Stimulated activated CD4-positive, alpha-beta T cell treated with anti-CD3 and anti-CD28 coated beads, Interleukin-1b, Interleukin-23, amount 100 ng/mL, for 48 hours (primary cell): ENCODE data around the gene CFAP92.

Source experiments
- DNase-seq: peaks from one replicate; pipeline ENCODE4 v3.0.0-alpha.2; 2020

The CFAP92 gene, protein sequence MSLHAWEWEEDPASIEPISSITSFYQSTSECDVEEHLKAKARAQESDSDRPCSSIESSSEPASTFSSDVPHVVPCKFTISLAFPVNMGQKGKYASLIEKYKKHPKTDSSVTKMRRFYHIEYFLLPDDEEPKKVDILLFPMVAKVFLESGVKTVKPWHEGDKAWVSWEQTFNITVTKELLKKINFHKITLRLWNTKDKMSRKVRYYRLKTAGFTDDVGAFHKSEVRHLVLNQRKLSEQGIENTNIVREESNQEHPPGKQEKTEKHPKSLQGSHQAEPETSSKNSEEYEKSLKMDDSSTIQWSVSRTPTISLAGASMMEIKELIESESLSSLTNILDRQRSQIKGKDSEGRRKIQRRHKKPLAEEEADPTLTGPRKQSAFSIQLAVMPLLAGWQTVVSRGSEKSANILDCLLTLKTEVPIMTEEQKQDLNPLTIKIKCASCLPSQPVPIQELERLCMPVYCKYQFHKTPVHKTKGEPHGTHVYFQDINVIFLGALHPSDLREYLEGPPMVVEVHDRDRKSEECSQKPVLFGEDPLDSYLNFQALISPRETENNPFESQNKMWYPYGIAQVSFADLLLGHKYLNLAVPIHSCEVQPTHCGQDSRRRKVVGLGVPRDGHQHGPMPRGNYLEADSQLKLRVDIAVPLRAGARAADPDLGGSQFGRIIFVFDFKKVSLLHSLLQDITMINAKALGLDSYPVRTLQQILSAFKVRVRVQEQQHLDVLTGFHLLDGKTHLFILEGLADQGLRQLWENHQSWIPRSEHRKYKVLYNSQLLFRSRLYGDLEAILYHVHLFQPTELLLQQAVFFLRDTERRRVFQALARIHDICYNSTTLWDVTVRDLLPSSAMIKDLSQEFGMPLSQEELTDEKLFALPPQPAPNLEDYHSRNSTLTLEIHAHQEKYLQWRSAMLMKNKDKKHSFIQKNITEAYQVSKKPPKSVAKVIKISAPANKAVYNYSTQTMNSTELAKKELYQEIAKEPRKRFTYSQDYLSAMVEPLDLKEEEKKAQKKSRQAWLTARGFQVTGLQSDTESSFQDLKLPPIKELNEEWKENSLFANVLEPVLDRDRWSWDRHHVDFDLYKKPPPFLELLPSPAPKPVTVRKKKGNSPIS

DNA sequence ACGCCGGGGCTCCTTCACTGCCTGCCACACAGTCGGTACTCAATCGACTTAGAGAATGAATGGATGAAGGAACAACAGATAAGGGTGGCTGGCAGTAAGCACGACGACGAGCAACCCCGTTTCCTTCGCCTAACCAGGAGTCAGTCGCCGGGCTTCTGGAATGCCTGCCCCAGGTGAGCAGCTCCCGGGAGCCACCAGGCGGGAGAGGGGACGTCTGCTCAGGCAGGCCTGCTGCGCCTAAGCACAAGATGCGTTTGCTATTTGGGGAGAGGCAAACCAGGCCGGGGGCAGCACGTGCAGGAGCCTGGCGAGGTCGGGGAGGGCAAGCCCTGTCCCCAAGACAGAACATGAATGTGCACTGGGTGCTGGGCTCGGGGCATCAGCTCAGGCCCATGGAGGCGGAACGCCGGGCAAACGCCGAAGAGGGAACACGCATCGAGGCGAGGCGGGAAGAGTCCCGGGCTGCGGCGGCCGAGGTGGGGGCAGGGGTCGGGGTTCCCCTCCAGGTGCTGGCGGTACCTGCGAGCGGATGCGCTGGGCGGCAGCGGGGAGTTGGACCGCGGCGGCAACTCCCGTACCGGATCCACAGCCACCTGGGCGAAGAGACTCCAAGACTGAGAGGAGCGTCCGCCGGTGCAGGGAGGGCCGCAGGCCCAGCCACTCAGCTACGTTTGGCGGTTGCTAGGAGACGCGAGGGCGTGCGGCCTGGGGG, at the start of gene CFAP92:
CFAP92 (minus strand) TSS at position 616 of the 712 bp plus-strand sequence. CDS start 772 bp downstream, outside the sequence.
- peak; percentile 88 for DNase-seq

DNA sequence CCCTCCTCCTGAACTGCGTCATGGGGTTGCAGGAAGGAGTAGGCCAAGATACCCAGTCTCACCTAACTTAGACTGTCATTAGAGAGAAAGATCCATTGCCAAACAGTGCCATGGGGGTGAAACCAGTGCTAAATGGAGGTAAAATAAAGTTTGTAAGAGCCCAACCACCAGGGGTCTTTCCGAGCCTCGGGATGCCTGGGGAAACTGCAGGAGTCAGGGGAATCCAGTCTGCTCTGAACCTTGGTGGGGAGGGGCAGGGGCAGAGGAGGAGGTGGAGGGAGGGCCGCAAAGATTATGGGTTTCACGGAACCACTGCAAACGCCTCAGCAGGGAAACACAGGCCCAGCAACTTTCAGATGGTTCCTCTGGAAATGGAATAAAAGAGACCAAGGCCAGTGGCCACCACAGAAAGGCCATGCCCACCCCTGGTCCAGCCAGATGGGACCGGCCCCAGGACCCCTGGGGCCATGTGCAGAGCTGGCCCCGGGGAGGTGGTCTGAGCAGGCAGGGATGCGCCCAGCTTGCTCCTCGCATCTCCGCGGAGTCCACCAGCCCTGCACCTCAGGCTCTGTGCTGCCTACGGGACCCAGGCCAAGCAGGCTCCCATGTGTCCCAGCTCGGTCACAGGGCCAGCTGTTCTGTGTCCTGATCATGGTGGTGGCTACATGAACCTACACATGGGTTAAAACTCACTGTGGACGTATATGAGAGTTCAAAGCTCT, 46.9 kb upstream of the CFAP92 start:
- DNase-seq = no peak

DNA sequence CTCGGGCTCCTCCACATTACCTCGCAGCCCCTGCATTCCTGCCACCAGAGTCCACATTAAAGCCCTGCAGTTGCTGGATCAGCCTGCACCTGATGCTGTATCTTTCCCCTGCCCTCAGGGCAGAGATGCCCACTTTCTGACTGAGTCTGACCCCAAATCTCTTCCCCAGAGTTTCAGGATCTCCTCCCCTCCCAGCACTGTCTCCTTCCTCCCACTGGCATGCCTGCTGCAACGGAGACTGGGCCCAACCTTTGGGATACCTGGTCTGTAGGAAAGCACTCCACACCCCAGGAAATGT, 46.1 kb upstream of the CFAP92 start:
- DNase-seq = no peak

DNA sequence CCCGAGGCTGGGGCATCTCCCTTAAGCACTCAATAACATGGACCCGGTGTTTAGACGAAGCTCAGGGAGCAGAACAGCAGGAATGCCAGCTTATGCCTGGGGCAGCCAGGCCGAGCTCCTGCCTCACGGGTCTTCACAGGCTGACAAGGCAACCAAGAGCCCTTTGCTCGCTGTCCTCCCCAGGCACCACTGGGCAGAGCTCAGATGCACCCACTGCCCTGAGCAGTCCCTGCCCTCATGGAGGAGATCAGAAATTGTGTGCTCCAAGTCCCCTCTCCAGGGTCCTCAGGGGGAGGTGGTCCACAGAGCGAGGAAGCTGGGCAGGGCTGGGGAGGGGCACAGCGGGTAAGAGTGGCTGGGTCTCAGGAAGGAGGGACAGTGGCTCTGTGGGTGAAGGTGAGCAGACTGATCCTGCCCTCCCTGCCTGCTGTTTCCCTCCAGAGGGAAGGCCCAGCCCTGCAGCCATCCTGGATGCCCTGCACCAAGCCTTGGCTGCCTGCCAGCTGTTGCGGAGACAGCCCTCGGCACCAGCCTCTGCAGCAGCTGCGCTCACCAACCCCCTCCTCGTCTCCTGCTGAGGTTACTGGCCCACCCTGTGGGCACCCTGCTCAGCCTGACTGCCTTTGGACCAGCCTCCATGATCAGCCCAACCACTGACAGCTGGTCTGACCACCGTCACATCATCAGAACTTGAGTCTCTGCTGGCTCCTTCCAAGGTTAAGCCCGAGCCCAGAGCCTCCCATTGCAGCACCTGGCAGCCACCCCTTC, 45.6 kb upstream of the CFAP92 start:
- DNase-seq = no peak

DNA sequence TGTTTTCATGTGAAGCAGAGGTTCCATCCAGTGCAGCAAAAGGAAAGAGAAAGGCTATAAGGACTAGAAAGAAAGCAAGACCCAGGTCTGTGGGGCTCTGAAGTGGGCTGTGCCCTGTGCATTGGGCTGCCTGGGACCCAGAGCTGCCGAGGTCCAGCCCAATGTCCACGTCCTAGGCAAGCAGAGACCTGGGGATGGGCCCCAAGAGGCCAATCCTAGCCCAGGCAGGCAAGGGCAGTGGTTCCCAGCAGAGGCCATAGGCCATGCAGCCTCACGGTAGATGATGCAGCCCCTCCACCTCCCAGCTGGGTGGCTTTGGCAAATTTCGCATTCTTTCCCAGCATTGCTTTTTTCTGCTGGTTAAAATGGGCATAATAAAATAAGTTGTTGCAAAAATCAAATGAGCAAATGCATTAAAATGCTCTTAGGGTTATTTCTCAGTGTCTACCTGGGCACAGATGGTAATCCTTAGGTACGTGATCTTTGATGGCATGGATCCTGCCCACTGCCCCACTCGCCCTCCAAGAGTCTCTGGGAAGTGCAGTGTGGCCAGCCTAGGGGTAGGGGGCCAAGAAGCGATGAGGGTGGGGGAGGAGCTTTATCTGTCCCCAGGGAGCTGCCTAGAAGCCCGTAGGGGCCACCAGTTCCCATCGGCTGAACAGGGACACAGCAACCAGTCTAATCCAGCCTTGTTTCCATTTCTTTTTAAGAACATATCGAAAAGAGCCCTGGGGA, 44.4 kb upstream of the CFAP92 start:
- no peak for DNase-seq

DNA sequence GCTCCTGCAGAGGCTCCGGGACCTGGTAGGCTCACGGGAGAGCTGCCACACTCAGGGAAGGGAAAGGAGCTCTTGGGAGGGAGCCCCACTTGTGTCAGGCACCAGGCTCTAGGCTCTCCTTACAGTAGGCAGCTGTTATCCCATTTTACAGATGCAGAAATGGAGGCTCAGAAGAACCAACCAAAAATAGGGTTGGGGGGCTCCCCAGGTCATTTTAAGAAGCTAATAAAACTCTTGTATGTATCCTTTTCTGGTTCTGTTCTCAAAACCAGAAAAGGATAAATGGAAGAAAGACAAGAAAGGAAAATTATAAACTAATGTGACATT, 43.2 kb upstream of the CFAP92 start:
- no peak for DNase-seq

DNA sequence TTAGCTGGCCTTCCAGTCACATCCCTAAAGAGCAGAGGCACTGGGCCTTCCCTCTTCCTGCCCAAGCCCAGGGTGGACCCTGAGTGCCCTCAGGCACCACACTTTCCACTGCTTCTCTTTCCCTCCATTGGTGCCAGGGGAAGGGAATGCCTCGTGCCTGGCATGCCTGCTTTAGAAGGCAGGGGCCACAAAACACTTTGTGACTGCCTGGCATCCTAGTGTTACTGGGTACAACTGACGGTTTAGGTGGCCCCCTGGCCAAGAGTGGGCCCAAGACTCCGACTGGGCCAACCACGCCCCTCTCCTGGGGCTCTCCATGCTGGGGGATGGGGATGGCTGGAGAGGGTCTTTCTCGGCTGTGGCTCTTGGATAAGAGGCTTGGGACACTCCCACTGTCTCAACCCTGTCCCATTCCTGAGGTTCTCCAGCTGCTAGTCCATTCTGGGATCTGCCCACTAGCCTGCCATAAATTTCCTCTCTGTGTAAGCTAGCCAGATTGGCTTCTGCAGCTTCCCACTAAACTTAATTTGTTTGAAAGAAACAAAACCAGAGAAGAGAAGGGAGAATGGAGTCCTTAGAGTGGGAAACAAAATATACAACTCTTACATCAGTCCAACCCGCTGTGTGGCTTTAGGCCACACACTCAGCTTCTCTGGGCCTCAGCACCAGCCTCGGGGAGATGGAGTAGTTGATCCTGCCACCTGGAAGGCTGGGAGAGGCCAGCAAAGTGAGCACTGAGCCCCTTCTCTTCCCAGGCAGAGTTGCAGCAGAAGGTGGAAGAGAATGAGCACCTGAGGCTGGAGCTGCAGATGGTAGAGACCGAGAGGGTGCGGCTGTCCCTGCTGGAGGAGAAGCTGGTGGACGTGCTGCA, 42.6 kb upstream of the CFAP92 start:
- DNase-seq = no peak

DNA sequence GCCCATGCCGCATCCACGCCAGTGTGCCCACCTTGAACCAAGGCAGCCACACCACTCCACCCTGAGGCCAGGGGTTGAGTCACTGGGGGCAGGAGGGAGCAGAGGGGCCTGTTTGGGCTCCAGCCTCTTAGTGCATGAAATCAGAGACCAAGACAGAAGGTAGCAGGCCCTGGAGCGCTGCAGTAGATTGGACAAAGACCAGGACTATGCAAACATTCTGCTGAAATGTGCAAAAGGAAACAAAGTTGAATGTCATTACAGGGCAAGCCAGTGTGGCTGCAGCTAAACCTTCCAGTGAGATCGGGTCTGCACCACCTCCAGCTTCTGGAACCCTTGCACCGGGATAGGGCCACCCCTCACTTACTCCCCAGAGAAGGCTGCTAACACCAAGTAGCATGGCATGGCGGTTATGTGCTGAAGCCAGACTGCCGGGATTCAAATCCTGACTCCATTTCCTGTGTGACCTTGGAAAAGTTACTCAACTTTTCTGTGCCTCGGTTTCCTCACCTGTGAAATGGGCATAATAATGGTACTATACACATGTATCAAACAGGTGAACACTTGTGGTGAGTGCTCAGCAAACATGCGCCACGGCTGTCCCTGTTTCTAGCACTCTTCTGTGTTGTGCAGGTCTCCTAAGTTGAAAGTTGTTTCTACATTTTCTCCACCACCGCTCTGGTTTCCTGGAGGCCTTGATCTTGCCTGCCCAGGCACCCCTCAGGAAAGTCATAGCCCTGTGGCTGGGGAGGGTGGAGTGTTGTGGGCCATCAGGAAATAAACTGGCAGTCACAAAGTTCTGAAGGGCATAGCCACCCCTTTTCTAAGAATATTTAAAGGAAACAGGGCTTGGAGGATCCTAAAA, 41.7 kb upstream of the CFAP92 start:
- DNase-seq = no peak

DNA sequence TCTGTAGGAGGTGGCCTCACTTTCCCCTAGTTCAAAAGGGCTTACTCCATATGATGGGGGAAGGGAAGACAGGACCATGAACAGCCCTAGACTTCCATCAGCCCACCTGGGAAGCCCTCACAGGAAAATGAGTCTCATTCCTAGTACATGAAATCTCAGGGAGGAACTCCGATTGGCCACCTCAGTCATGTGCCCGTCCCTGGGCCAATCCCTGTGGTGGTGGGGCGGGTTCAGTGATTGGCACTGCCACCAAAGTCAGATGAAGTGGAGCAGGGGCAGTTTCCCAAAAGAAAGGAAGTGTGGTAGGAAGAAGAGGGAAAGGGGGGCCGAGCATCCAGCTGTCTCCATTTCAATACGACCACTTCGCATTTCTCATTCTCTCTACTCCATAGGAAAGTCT, 40.8 kb upstream of the CFAP92 start:
- no peak for DNase-seq

DNA sequence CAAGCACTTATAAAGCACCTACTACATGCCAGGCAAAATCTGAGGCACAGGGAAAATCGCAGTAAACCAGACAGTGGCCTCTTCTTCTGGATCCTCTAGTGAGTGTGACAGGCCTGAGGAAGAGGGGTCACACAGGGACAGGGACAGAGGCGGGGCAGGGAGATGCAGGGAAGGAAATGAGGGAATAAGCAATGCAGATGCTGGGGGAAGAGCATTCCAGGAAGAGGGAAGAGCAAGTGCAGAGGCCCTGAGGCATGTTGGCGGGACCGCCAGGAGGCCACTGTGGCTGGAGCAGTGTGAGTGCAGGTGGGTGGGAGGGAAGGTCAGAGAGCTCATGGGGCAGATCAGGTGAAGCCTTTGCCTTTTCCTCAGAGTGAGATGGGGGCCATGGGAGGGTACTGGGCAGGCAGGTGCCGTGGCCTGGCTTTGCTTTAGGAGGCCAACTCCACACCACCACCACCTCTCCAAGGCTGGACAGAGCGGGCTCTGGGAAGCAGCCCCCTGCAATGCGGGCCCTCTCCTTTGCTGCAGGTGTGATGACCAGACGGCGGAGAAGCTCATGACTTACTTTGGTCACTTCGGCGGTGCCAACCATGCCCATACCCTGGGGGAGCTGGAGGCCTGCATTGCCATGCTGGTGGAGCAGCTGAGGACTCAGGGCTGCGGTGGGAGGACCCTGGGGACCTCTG, 39.9 kb upstream of the CFAP92 start:
- DNase-seq = no peak

DNA sequence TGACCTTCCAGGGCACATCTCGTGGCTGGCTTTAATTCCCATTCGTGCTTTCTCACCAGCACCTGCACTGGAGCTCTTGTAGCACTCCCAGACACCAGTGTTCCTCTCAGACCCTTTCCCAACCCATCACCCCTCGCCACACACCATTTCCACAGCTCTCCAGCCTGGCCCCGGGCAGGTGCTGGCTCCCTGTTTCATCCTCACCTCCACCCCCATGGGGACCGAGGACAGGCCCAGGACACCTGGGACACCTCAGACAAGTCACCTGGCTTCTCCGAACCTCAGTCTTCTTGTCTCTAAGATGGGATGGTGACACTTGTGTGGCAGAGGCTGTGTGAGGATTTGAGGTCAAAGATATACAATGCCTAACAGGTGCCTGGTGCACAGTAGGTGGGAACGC, 39.3 kb upstream of the CFAP92 start:
- no peak for DNase-seq

DNA sequence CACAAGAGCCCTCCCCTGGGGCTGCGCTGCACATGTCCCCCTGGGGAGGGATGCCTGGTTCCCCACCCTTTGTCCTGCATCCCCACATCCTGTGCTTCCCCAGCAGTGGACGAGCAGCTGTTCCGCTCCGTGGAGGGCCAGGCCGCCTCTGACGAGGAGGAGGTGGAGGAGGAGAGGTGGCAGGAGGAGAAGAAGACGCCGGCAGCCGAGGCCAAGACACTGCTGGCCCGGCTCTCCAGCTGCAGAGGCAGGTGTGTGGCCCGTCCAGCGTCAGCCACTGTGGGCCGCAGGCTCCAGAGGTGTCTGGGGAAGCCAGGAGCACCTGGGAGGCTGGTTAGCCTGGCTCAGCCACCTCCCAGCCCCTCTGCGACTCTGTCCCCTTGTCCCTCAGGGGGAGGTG, 38.8 kb upstream of the CFAP92 start:
- DNase-seq = no peak

DNA sequence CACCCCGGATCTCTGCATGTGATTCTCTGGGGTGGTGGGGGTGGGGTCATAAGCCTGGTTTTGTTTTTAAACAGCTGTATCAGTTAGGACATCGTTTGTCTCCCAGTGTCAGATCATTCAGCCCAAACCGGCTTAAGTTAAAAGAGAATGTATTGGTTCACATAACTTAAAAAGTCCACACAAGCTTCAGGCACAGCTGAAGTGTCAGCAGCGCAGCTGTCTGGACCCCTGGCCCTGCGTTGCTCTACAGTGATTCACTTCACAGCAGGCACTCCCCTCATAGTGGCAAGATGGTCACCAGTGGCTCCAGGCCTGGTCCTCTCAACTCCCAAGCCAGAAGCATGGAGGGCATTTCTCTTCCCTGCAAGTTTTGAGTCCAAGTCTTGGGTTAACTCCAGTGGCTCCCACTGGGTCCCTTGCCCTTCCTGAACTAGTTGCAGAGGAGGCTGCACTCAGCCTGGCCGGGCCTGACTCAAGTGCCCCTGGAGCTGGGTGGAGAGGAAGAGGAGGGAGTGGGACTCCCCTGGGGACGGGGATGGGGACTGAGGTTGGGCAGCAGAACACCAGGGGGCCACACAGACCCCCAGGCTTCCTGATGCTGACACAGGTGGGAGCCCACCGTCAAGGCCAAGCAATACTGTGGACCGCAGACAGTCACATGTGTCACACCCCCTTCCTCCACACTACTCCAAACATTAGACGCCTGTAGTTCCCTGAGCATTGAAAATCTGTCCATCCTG, 37.8 kb upstream of the CFAP92 start:
- DNase-seq = no peak

DNA sequence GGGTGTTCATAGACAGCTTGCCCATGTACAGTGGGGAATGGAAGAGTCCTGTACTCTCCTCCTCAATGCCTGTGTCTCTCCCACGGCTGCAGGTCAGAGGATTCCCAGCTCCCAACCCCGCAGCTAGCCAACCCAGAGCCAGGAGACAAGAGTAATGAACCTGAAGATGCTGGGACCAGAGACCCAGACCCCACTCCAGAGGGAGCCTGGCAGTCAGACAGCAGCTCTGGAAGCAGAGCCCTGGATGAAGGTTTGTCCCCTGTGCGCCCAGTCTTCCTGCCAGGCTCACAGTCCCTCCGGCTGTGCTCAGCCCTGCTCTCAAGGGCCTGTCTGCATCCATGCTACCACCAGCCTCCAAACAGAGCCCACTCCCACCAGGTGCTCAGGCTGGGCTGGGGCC, 36.7 kb upstream of the CFAP92 start:
- DNase-seq = no peak

DNA sequence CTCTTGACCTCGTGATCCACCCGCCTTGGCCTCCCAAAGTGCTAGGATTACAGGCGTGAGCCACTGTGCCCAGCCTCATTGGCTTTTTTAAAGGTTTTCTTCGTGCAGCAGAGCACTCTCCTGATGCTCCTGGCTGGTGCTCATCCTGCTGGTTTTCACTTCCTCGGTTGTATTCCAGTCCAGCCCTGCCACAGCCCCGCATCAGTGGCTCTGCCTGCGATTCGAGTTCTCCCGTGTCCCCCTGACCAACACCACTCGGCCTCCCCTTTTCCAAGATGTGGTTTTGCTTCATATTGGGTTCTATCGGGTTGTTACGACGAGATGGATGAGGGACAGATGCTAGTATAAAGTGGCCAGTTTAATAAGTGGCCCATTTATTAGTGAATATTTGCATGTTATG, 35.0 kb upstream of the CFAP92 start:
- DNase-seq = no peak

DNA sequence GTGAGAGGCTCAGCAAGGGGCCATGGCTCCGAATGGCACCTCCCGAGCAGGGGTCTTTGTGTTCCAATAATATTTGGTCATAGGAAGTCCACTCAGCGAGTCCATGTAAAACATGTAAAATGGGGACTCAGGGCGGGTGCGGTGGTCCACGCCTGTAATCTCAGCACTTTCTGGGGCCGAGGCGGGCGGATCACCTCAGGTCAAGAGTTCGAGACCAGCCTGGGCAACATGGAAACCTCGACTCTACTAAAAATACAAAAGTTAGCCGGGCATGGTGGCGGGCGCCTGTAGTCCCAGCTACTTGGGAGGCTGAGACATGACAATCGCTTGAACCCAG, 33.6 kb upstream of the CFAP92 start:
- DNase-seq = no peak

DNA sequence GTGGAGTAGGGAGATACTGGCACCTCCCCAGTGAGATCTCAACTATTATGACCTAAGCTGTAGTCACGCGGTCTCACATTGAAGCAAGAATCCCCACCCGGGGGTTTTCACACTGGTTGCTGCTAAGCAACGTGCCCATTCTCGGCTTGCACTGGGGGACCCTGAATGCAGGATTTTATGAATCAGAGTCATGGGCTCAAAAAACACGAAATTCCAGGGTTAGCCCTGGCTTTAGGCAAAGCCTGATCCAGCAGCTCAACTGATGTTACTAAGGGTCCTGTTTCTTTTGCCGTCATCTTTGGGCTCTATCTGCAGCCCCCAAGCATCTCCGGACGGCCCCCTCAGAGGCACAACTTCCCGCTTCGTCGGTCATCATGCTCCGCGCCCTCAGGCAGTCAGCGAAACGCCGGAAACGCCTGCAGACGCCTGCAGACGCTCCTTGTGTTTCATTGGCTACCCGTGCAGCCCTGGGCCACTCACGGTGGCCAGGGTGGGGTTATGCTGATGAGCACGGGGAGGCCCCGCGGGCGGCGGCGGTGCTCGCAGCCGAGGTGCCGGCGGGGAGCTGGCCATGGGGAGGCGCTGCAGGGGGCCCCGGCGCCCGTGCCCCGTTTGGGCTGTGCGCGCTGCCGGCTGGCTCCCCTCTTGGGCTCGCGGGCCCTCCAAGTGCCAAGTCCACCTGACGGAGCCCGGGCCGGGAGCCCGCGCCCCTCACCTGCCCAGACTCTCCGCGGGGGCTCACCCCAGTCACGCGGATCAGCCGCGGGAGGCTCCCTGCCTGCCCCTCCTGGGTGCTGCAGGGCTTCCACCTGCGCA, 33.1 kb upstream of the CFAP92 start:
- peak; percentile 94 for DNase-seq
